Lung (tissue), 12 donors: ENCODE data around the gene SPAG9. TPM values are rescaled to one million over a fixed set of nuclear protein-coding genes. Genes with fewer than 3 reads are reported as not detected.
A peak's percentile ranks its signal among the peaks of the same experiment; 100 is the strongest.

Experiments
- ATAC-seq: fragments of 200-7000 bp; cut with Tn5 transposase; one replicate; pipeline ENCODE4 v1.9.1; 2020; ENCODE audit warnings: moderate number of reproducible peaks; ENCODE audit not compliant: insufficient read depth, low FRiP score
- DNase-seq, 3 donors: peaks; one replicate each; pipeline ENCODE4 v3.0.0-alpha.2; 2013 to 2017
- H3K27ac ChIP-seq, 2 donors: one replicate each; pipeline ENCODE4 v1.5.1; 2013; ENCODE audit warnings: mild to moderate bottlenecking in 2 of 2, moderate library complexity in 2 of 2, control low read depth in 1 of 2, inconsistent platforms in 1 of 2, low read depth in 1 of 2, low read length in 1 of 2
- H3K27me3 ChIP-seq, 3 donors: one replicate each; pipeline ENCODE4 v1.5.1; 2013; ENCODE audit warnings: low read length in 2 of 3; ENCODE audit not compliant: control insufficient read depth in 3 of 3, insufficient read depth in 3 of 3
- H3K36me3 ChIP-seq, 4 donors: one replicate each; pipeline ENCODE4 v1.5.1; 2013; ENCODE audit warnings: low read length in 4 of 4, mild to moderate bottlenecking in 1 of 4, moderate library complexity in 1 of 4; ENCODE audit not compliant: control insufficient read depth in 4 of 4, insufficient read depth in 4 of 4
- H3K4me1 ChIP-seq, 5 donors: one replicate each; pipeline ENCODE4 v1.5.1; 2013; ENCODE audit warnings: low read length in 5 of 5, mild to moderate bottlenecking in 2 of 5, moderate library complexity in 1 of 5; ENCODE audit not compliant: control insufficient read depth in 5 of 5, insufficient read depth in 5 of 5
- H3K4me3 ChIP-seq: one replicate; pipeline ENCODE4 v1.5.1; 2013; ENCODE audit warnings: mild to moderate bottlenecking, control low read depth, moderate library complexity
- H3K9ac ChIP-seq, 2 donors: one replicate each; pipeline ENCODE4 v1.5.1; 2013; ENCODE audit warnings: low read length in 2 of 2, control low read depth in 1 of 2; ENCODE audit not compliant: insufficient read depth in 1 of 2
- H3K9me3 ChIP-seq, 4 donors: one replicate each; pipeline ENCODE4 v1.5.1; 2013; ENCODE audit warnings: low read length in 3 of 4, mild to moderate bottlenecking in 1 of 4, moderate library complexity in 1 of 4; ENCODE audit not compliant: control insufficient read depth in 4 of 4, insufficient read depth in 3 of 4
- CTCF ChIP-seq: IDR thresholded peaks from 2 replicates; pipeline ENCODE4 v1.5.1; 2012; ENCODE audit warnings: mild to moderate bottlenecking; ENCODE audit errors: control extremely low read depth, extremely low read depth
- WGBS, 2 donors: extraction: QIAGEN DNeasy Blood & Tissue Kit; methylation state at CpG; one replicate each; pipeline ENCODE4 v1.1.7; 2013; 5-methylcytosine and 5-hydroxymethylcytosine counted together
- polyA plus RNA-seq, 2 donors: library from polyadenylated mRNA; stranded (reverse); fragments of 200-250 nt; gene quantifications; one replicate each; pipeline ENCODE4 v1.2.1, GENCODE V29; 2013
- total RNA-seq, 2 donors: library from RNA; depleted of rRNA in 1 of 2; stranded (reverse); fragments of >200 nt in 1 of 2; gene quantifications; one replicate each; pipeline ENCODE4 v1.2.1, GENCODE V29; 2014 to 2021
- donor health status: control.
- donor health status: control.
- donor health status: Bipolar disorder and iron deficiency.
- donor health status: healthy.
- donor health status: DM: yes; HTN: yes; CAD: no.

The SPAG9 gene
- total and polyA plus RNA-seq, 4 donors: 37.2 to 174 (median 75.2) TPM

GRCh38 chr17:50949989-50950877 is 170.4 kb downstream of the SPAG9 start:
- ATAC-seq (peak; percentile 74), DNase-seq (peak; percentile 59 to 72 (median 62))
- no peaks in the 10 kb centered on the region for H3K9me3 ChIP-seq
- H3K27ac ChIP-seq: peak overlapping the region; percentile 60 to 85
- no peak overlapping the region for H3K9ac ChIP-seq
- H3K4me1 ChIP-seq: peaks cover 0 to 30% (median 12%) of the 10 kb centered on the region in 5 donors
- 21 to 27% methylated on average over 26 of the region's 26 CpGs for WGBS, 2 donors
- H3K36me3 ChIP-seq: no peaks in the 10 kb centered on the region
- H3K27me3 ChIP-seq: no peaks in the 10 kb centered on the region
- no peak overlapping the region for H3K4me3 ChIP-seq
- TF ChIP-seq CTCF: peak; percentile 66

- peak overlapping the region; percentile 60 to 85 for H3K27ac ChIP-seq
- TF ChIP-seq CTCF: no peak
- H3K9ac ChIP-seq: no peak overlapping the region
- no peak overlapping the region for H3K4me3 ChIP-seq
- no peaks in the 10 kb centered on the region for H3K9me3 ChIP-seq
- no peak for DNase-seq
- no peaks in the 10 kb centered on the region for H3K27me3 ChIP-seq
- 87 to 88% methylated on average over 21 of the region's 21 CpGs for WGBS, 2 donors
- no peak for ATAC-seq
- H3K36me3 ChIP-seq: no peaks in the 10 kb centered on the region
- H3K4me1 ChIP-seq: peaks cover 0 to 34% (median 12%) of the 10 kb centered on the region in 5 donors
Measured at GRCh38 chr17:50949128-50949988, 171.3 kb downstream of the SPAG9 start.

GRCh38 chr17:50948711-50949110 is 172.0 kb downstream of the SPAG9 start:
- no peaks in the 10 kb centered on the region for H3K9me3 ChIP-seq
- ATAC-seq (no peak), DNase-seq (no peak)
- no peak overlapping the region for H3K9ac ChIP-seq
- no peaks in the 10 kb centered on the region for H3K36me3 ChIP-seq
- H3K27me3 ChIP-seq: no peaks in the 10 kb centered on the region
- H3K4me1 ChIP-seq: peaks cover 0 to 34% (median 12%) of the 10 kb centered on the region in 5 donors
- TF ChIP-seq CTCF: no peak
- WGBS, 2 donors: 91 to 94% methylated on average over 13 of the region's 13 CpGs
- H3K4me3 ChIP-seq: no peak overlapping the region
- peak overlapping the region in 1 of 2 donors; percentile 60 for H3K27ac ChIP-seq
